K562 (cell line): ENCODE data around the gene PRDX6. TPM values are rescaled to one million over a fixed set of nuclear protein-coding genes. Genes with fewer than 3 reads are reported as not detected.

Experiments used
- FOSL1 ChIP-seq: fragments of 200-800 bp; sonication (Bioruptor generic); conservative IDR thresholded peaks from 2 replicates; pipeline ENCODE4 v1.6.1; 2016; ENCODE audit warnings: missing genetic modification characterization, missing compliant biosample characterization
- KLF16 ChIP-seq: IDR thresholded peaks from 2 replicates; pipeline ENCODE4 v1.6.1; 2016; ENCODE audit warnings: antibody characterized with exemption
- MYBL2 ChIP-seq, 2 experiments: fragments of 450-650 bp in 1 of 2; sonication (generic) in 1 of 2; formaldehyde crosslinking in 1 of 2; IDR thresholded peaks; 2 replicates each; pipeline versions ENCODE4 v1.6.1 to v1.8.1; 2017 to 2022; ENCODE audit warnings: borderline replicate concordance in 1 of 2, inconsistent platforms in 1 of 2, low read depth in 1 of 2, mild to moderate bottlenecking in 1 of 2, missing genetic modification reagents in 1 of 2, moderate library complexity in 1 of 2
- PCBP1 ChIP-seq: fragments of 200-400 bp; formaldehyde crosslinking; IDR thresholded peaks from 2 replicates; pipeline ENCODE4 v1.6.1; 2018; ENCODE audit warnings: mild to moderate bottlenecking, low read depth, low read length; ENCODE audit not compliant: poor library complexity, severe bottlenecking
- SP1 ChIP-seq: sonication (generic); formaldehyde crosslinking; IDR thresholded peaks from 2 replicates; pipeline ENCODE4 v1.8.1; 2022; ENCODE audit warnings: mild to moderate bottlenecking, missing genetic modification reagents
- ZNF764 ChIP-seq: fragments of 250-450 bp; sonication (Bioruptor Pico); IDR thresholded peaks from 2 replicates; pipeline ENCODE4 v1.4.0; 2020; ENCODE audit warnings: low read depth, mild to moderate bottlenecking, moderate library complexity
- polyA plus RNA-seq, 8 experiments: library from polyadenylated mRNA; depleted of rRNA in 4 of 8; stranded (reverse) in 5 of 8; unstranded in 3 of 8; fragments of >200 nt; fragmentation: Nextera tagmentation in 2 of 8; fragmentation: Illumina TruSeq in 1 of 8; extraction: Ambion mirVana in 2 of 8; extraction: Trizol in 1 of 8; gene quantifications; 2 replicates each; pipeline versions ENCODE4 v1.2.1 to v1.2.3, GENCODE V29; 2011 to 2014; ENCODE audit warnings: inconsistent platforms in 1 of 8, missing spikeins in 1 of 8
- total RNA-seq, 7 experiments: library from RNA; depleted of rRNA in 6 of 7; stranded (reverse); fragments of >200 nt in 6 of 7; fragmentation: Illumina TruSeq in 2 of 7; extraction: Trizol in 2 of 7; gene quantifications; 2 replicates each; pipeline versions ENCODE4 v1.2.1 to v1.2.3, GENCODE V29; 2011 to 2021; ENCODE audit warnings: low replicate concordance in 1 of 7
- TF ChIP-seq, protein P1 (sequence below): sonication (generic); formaldehyde crosslinking; IDR thresholded peaks from 2 replicates; pipeline ENCODE4 v1.8.0; 2023; ENCODE audit warnings: mild to moderate bottlenecking, missing genetic modification reagents
- TF ChIP-seq, protein P2 (sequence below): fragments of 250-450 bp; sonication (Bioruptor Pico); IDR thresholded peaks from 2 replicates; pipeline ENCODE4 v1.4.0; 2020

The PRDX6 gene
- total and polyA plus RNA-seq, 9 of the 15 experiments (the other 6 are each of a cell fraction or from before 2014, with no cell fraction given): 277 to 1,082 (median 610) TPM

DNA sequence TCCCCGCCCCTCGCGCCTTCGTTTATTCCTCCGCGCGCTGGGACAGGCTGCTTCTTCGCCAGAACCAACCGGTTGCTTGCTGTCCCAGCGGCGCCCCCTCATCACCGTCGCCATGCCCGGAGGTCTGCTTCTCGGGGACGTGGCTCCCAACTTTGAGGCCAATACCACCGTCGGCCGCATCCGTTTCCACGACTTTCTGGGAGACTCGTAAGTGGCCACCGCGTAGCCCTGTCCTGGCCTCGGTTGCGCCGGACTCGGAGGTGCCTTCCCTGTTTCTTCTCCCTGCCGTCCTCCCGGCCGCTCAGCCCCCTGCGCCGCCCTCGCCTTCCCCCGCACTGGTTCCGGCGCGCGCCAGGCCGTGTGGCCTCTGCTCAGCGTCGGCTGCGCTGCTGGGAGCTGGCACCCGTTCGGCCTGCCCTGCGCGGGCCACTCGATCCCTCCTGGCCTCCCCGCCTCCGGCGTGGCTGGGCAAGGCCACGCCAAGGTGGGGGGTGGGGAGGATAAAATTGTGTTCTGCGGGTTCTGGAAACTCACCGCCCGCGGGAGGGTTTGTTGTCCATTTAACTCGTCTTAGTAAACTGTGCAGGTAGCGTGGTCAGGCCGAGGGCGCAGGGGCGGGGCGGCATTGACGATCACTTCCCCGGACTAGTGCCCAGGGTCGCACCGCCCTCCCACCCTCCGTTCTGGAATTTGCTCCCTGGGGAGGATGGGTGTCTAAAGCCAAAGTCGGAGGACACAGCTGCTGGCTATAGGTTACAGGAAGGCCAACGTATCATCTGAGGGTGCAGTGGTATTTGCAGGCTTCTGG is at the start of gene PRDX6 (continued):
- TF ChIP-seq MYBL2 (IDR thresholded peaks at IDR 0.05; ENCODE audit: low read depth) (no peak), MYBL2 (CRISPR knock-in tag; IDR thresholded peaks at IDR 0.05; ENCODE audit: borderline replicate concordance) (no peak), KLF16 (peak; percentile 90), FOSL1 (tag) (no peak; the same call in 1 of the 2 replicates), SP1 (peak; percentile 87), ZNF764 (no peak), PCBP1 (peak; percentile 88)
- TF ChIP-seq, protein P1, sequence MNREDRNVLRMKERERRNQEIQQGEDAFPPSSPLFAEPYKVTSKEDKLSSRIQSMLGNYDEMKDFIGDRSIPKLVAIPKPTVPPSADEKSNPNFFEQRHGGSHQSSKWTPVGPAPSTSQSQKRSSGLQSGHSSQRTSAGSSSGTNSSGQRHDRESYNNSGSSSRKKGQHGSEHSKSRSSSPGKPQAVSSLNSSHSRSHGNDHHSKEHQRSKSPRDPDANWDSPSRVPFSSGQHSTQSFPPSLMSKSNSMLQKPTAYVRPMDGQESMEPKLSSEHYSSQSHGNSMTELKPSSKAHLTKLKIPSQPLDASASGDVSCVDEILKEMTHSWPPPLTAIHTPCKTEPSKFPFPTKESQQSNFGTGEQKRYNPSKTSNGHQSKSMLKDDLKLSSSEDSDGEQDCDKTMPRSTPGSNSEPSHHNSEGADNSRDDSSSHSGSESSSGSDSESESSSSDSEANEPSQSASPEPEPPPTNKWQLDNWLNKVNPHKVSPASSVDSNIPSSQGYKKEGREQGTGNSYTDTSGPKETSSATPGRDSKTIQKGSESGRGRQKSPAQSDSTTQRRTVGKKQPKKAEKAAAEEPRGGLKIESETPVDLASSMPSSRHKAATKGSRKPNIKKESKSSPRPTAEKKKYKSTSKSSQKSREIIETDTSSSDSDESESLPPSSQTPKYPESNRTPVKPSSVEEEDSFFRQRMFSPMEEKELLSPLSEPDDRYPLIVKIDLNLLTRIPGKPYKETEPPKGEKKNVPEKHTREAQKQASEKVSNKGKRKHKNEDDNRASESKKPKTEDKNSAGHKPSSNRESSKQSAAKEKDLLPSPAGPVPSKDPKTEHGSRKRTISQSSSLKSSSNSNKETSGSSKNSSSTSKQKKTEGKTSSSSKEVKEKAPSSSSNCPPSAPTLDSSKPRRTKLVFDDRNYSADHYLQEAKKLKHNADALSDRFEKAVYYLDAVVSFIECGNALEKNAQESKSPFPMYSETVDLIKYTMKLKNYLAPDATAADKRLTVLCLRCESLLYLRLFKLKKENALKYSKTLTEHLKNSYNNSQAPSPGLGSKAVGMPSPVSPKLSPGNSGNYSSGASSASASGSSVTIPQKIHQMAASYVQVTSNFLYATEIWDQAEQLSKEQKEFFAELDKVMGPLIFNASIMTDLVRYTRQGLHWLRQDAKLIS (CRISPR knock-in tag): peak; percentile 81; the same call in 1 of the 2 replicates
- TF ChIP-seq, protein P2, sequence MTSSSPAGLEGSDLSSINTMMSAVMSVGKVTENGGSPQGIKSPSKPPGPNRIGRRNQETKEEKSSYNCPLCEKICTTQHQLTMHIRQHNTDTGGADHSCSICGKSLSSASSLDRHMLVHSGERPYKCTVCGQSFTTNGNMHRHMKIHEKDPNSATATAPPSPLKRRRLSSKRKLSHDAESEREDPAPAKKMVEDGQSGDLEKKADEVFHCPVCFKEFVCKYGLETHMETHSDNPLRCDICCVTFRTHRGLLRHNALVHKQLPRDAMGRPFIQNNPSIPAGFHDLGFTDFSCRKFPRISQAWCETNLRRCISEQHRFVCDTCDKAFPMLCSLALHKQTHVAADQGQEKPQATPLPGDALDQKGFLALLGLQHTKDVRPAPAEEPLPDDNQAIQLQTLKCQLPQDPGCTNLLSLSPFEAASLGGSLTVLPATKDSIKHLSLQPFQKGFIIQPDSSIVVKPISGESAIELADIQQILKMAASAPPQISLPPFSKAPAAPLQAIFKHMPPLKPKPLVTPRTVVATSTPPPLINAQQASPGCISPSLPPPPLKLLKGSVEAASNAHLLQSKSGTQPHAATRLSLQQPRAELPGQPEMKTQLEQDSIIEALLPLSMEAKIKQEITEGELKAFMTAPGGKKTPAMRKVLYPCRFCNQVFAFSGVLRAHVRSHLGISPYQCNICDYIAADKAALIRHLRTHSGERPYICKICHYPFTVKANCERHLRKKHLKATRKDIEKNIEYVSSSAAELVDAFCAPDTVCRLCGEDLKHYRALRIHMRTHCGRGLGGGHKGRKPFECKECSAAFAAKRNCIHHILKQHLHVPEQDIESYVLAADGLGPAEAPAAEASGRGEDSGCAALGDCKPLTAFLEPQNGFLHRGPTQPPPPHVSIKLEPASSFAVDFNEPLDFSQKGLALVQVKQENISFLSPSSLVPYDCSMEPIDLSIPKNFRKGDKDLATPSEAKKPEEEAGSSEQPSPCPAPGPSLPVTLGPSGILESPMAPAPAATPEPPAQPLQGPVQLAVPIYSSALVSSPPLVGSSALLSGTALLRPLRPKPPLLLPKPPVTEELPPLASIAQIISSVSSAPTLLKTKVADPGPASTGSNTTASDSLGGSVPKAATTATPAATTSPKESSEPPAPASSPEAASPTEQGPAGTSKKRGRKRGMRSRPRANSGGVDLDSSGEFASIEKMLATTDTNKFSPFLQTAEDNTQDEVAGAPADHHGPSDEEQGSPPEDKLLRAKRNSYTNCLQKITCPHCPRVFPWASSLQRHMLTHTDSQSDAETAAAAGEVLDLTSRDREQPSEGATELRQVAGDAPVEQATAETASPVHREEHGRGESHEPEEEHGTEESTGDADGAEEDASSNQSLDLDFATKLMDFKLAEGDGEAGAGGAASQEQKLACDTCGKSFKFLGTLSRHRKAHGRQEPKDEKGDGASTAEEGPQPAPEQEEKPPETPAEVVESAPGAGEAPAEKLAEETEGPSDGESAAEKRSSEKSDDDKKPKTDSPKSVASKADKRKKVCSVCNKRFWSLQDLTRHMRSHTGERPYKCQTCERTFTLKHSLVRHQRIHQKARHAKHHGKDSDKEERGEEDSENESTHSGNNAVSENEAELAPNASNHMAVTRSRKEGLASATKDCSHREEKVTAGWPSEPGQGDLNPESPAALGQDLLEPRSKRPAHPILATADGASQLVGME (CRISPR knock-in tag): no peak
